Hepatocyte (in vitro differentiated cells): ENCODE data around the gene LRRC1.
"Not testable (repeated sequence)": the region's sequence is repeated elsewhere in the genome, so short reads cannot be mapped to it uniquely, and the experiment has no call there.

Source experiments
- CTCF ChIP-seq: fragments of 200-600 bp; sonication (generic); IDR thresholded peaks from 2 replicates; pipeline ENCODE4 v1.5.1; 2016; ENCODE audit warnings: antibody characterized with exemption, mild to moderate bottlenecking; ENCODE audit not compliant: poor library complexity
- EZH2 ChIP-seq: fragments of 200-600 bp; sonication (generic); IDR thresholded peaks from 2 replicates; pipeline ENCODE4 v1.6.1; 2016; ENCODE audit warnings: antibody characterized with exemption, mild to moderate bottlenecking, borderline replicate concordance

GRCh38 chr6:53807606-53808005, 12.8 kb downstream of the LRRC1 start:
- TF ChIP-seq CTCF, EZH2: not testable (repeated sequence)
